GM19023 (cell line): ENCODE data around the gene MRGPRD.
"Not testable (repeated sequence)": the region's sequence is repeated elsewhere in the genome, so short reads cannot be mapped to it uniquely, and the experiment has no call there.

Experiments
- ATAC-seq: cut with Tn5 transposase; IDR thresholded peaks from one replicate; pipeline ENCODE4 v1.9.1; 2021; ENCODE audit warnings: mild to moderate bottlenecking, moderate library complexity; ENCODE audit not compliant: unreplicated experiment

Gene MRGPRD

DNA sequence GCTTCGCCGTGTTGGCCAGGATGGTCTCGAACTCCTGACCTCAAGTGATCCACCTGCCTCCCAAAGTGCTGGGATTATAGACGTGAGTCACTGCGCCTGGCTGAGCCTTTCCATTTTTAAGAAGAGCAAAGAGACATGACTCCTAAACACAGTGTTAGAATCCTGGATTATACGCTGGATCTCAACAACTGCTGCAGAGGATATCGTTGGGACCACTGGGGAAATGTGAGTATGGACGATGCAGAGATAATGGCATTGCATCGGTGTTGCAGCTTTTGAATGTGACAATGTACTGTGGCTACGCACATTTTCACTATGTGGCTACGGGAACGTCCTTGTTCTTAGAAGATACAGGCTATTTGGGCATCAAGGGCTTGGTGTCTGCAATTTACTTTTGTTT lies 26.0 kb upstream of the MRGPRD start:
- ATAC-seq, result no peak

- no peak for ATAC-seq
These were observed 25.0 kb upstream of the MRGPRD start for GRCh38 chr11:69005631-69006368.

GRCh38 chr11:69005183-69005630 lies 24.4 kb upstream of the MRGPRD start:
- ATAC-seq, result no peak

- no peak for ATAC-seq
These were observed 23.8 kb upstream of the MRGPRD start for GRCh38 chr11:69004411-69005182.

DNA sequence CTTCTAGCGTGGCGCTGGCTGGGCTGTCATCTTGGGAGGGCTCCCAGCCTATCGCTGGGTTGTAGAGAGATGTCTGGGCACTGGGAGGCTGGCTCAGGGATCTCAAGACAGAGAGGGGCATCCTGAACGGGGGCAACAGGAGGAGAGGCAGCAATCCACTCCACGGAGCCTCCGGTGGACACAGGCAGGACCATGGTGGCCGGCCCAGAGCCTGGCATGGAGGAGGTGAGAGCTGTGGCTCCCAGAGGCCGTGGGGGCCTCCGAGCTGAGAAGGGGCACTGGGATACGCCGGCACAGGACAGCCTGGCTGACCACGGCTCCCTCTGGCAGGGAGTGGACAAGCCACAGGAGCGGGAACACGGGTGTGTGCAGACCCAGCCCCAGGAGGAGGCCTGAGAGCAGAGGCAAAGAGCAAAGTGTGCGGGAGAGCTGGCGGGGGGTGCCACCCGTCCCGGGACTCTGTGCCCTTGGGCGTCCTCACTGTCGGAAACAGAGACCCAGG lies 23.1 kb upstream of the MRGPRD start:
- no peak for ATAC-seq

- ATAC-seq, result no peak
These were observed 22.6 kb upstream of the MRGPRD start for GRCh38 chr11:69003301-69003865.

DNA sequence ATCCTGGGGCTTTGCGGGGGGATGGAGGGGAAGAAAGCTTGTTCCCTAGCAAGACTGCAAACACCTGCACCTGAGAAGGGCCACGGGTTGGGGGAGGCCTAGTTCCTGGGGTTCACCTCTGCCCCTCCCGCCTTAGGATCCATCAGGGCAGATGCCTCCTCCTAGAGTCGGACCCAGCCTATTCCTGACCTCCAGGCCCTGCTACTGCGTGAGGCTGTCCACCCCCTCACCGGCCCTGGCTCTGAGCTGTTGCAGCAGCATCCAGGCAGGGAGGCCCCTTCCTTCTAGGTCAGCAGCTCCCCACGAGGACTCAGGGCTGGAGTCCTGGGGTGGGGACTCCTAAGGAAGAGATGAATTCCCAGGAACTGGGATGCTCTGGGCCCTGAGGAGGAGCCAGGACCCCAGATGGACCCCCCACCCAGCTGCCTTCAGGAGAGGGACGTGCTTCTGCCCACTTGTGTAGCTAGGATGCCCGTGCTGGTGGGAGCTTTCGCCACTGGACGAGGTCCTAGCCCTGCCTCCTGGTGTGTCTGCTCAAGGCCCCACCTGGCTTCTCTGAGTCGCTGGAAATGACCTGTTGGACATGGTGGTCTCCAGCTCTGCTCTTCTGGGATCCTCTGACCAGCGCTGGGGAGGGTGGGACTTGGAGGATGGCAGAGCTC lies 21.9 kb upstream of the MRGPRD start:
- ATAC-seq, result no peak

DNA sequence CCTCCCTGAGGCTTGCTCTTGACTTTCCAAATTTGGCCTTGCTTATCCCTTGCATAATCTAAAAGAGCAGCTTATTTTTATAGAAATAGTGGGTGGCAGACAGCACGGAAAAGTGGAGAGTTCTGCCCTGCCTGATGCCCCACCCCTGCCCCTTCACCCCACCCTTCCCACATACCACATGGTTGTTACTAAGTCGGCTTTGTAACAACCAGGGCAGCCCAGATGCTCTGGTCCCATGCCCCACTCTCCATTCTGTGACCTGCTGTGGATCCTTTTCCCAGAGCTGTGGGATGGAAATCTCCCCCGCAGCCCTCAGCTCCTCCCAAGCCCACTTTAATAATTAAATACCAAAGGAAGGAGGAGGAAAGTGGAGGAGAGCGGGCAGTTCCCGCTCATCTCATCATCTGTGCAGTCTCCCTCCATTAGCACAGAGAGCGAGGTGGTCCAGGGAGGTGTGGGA lies 21.4 kb upstream of the MRGPRD start:
- no peak for ATAC-seq

GRCh38 chr11:69001243-69002081 lies 20.7 kb upstream of the MRGPRD start:
- no peak for ATAC-seq

- ATAC-seq, result no peak
These were observed 20.1 kb upstream of the MRGPRD start for GRCh38 chr11:69000831-69001242.

GRCh38 chr11:69000391-69000790 lies 19.6 kb upstream of the MRGPRD start:
- no peak for ATAC-seq

DNA sequence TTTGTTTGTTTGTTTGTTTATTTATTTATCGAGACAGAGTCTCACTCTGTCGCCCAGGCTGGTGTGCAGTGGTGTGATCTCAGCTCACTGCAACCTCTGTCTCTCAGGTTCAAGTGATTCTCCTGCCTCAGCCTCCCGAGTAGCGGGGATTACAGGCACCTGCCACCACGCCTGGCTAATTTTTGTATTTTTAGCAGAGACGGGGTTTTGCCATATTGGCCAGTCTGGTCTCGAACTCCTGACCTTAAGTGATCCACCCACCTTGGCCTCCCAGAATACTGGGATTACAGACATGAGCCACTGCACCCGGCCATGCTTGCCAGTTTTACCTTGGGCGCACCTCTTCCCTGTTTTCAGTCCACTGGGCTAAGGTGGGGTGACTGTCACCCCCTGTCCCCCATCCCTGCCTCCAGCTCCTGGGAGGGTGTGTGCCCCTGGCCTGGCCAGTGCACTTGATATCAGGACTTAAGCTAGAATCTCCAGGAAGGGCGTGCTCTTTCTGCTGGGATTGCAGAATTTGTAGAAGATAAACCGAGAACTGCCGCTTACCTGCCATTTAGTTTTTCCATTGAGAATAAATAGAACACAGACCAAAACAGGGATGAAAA lies 19.1 kb upstream of the MRGPRD start:
- ATAC-seq, result not testable (repeated sequence)

DNA sequence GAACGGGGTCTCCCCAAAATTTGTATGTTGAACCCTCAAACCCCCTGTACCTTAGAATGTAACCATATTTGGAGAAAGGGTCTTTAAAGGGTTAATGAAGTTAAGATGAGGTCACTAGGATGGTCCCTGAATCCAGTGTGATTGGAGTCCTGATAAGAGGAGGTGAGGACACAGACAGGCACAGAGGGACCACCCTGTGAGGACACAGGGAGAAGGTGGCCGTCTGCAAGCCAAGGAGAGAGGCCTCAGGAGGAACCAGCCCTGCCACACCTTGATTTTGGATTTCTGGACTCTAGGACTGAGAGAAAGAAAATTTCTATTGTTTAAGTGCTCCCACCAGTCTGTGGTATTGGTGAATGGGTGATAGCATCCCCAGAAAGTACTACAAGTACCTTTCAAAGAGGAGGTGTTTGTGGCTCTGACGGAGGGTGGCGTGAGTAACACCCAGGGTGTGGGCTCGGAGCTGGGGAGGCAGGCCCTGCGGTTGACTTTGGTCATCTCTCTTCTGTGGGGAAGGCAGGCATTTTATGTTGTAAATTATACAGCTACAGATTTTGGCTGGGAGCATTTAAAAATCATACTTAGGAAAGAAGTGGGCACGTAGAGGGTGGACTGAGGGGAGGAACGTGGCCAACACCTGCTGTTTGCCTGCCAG lies 18.4 kb upstream of the MRGPRD start:
- ATAC-seq, result no peak

DNA sequence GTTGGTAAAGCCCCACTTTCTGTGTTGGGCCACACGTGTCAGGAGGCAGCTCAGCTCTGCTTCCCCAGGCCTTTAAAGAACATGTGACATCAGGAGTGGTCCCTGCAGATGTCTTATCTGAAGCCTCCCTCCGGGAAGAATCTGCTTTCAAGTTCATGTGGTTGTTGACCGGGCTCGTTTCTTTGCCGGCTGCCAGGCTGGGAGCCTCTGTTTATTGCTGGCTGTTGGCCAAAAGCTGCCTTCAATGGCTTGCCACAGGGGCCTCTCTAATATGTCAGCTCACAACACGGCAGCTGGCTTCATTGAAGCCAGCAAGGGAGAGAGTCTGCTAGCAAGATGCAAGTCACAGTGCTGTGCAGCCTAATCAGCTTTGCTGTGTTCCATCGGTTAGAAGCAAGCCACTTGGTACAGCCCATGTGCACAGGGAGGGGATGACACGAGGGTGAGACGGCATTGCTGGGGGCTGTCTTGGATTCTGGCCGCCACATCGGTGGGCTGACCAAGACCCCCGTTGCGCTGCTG lies 17.7 kb upstream of the MRGPRD start:
- no peak for ATAC-seq

DNA sequence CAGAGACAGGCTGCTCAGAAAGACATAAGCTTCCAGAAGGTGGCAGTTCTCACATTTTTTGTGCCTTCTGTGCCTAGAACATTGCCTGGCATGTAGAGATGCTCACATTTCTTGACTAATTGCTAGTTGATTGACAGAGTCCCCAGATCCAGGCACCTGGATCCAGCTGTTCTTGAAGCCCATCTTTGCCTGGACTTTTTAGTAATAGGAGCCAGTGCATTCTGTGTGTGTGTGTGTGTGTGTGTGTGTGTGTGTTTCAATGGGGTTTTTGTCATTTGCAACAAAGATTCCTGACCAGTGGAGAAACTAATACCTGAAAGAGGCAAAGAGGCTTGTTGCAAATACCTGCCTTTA lies 17.2 kb upstream of the MRGPRD start:
- ATAC-seq, result no peak

DNA sequence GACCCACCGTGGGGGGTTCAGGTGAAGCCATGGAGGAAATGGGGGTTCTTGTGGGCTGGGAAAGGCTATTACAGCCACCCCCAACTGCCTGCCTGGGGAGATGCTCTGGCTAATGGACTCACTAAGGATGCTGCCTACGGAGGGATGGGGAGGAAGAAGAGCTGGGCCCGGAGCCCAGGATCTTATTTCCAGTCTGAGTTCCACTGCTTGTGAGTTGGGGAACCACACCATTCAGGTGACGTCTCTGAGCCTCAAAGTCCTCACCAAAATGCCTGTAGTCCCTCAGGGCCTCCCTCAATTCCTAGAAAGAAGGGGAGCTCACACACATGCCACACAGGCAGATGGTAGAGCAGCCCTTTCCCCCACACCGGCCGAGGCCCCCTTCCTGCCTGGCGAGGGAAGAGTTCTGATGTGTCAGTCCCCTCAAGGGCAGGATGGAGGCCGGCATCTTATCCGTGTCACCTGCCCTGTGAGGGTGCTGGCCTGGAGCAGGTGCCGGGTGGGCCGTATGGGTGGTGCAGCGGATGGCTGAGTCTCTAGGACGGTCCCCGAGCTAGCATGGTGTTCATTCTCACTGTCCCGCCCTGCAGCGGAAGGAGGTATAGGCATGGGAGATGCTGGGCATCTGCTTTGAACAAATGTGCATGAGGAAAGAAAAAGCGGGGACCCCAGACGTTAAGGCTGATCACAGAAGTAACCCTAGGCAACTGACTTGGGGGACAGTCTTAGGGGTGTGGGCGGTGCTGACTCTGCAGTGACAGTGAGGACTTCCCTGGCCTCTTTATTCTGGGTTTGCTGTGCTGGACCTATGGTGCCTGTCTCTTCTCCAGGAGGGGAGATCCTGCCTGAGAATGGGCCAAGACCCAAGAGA lies 16.6 kb upstream of the MRGPRD start:
- no peak for ATAC-seq

DNA sequence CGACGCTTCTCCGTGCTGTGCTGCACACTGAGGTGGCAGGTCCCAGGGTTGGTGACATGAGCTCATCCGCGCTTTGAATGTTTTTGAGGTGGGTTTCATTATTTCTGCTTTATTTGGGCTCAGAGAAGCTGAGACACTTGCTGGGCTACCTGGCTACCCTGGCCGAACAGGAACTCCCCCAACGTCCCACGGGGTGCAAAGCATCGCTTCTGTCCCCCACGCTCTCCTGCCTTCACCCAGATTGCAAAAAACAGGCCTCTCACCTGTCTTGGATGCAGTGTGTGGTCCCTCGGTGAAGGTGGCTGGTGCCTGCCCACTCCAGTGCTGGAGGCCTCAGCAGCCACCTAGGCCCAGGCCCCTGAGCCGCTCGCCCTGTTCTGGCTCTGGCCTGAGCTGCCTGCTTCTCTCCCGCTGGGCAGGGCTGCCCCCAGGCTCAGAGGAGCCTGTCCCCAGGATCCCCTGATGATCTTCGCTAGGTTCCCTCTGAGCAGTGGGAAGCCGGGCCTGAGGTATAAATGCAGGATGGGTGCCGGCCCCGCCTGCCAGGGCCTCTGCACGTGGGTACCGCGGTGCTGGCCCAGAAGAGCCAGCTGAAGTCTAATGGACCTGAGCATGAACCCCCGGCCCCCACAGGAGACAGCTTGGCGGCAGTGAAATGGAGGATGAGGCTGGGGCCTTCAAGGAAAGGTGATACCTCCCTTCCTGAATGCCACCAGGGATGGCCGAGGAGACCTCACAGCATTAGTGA lies 15.8 kb upstream of the MRGPRD start:
- ATAC-seq, result no peak

DNA sequence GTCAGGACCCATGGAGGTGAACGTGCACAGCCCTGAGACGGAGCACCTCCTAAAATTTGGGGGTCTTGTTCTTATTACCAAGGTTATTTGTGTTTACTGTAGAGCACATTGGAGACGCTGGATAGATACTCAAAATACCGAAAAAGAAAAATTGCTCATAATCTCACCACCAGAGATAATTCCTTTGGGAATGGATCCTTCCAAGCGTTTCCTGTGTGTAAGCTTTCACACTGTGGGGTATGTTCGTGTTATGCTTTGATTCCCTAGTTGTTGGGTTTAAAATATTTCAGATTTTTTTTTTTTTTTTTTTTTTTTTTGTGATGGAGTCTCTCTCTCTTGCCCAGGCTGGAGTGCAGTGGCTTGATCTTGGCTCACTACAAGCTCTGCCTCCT lies 14.1 kb upstream of the MRGPRD start:
- ATAC-seq, result no peak
